ENCODE data around the gene TIFAB.

DNA sequence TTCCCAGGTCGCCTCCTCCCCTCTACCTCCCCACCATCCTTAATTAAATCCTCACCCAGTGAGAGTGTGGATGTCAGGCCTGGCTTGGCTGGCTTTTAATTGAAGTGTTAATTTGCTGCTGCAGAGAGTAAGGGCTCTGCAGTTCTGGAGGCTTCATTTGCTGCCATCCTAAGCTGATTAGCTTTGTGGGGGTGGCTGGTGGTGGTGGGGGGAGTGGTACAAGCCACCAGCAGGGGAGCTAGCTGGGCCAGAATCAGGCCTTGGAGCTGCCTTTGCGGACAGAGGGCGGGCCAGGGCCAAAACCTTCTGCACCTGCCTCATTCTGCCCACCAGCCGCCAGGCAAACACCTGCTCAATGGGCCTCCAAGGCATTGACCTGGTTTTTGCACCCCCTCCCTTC lies 26.8 kb upstream of the TIFAB start:
- TF ChIP-seq CTCF (IDR thresholded peaks at IDR 0.05), result no peak
- no peak for TF ChIP-seq POLR2A (IDR thresholded peaks at IDR 0.05)
